Measurements from ENCODE around the gene TMEM175.
A peak's percentile ranks its signal among the peaks of the same experiment; 100 is the strongest.

The TMEM175 gene

DNA sequence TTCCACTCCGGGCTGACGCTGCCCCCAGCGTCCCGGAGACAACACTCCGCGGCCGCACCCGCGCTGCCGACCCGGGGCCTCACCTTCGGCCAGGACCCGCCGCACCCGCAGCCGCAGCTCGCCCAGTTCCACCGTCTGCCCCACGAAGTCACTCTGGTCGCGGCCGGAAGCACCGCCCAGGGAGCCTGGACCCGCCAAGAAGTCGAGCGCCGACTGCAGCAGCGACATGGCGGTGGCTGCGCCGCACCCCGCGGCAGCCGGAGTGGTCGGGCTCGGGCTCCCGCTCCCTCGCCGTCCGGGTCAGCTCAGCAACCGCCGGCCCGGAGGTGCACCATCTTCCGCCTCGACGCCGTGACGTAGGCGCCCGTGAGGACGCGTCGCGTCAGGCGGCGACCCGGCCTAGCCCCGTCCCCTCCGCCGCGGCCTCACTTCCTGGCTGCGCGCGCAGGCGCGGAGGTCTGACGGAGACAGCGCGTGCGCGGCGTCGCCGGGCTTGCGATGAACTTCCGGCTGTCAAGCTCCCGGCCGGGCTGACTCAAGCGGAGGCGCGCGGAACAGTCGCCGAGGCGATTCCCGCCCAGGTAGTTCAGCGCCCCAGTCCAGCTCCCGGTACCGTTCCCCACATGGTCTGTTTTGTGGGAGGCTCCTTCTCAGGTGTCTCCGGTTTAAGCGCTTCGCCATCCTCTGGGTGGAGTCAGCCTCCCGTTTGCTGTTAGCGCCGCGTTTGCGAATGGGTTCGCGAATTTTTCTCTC is at the start of gene TMEM175, which contains the start of gene GAK:
TMEM175 (plus strand) TSS at position 501 of the 753 bp plus-strand sequence. CDS start 15,280 bp downstream, outside the sequence.
GAK (minus strand) TSS at position 357 of the 753 bp plus-strand sequence; CDS start at position 228, 129 bp downstream.
- peak; percentile 96 for DNase-seq (ENCODE audit: low read depth)

- no peak for DNase-seq (ENCODE audit: low read depth)
These were observed 49.6 kb upstream of the TMEM175 start for GRCh38 chr4:882646-883045.

DNA sequence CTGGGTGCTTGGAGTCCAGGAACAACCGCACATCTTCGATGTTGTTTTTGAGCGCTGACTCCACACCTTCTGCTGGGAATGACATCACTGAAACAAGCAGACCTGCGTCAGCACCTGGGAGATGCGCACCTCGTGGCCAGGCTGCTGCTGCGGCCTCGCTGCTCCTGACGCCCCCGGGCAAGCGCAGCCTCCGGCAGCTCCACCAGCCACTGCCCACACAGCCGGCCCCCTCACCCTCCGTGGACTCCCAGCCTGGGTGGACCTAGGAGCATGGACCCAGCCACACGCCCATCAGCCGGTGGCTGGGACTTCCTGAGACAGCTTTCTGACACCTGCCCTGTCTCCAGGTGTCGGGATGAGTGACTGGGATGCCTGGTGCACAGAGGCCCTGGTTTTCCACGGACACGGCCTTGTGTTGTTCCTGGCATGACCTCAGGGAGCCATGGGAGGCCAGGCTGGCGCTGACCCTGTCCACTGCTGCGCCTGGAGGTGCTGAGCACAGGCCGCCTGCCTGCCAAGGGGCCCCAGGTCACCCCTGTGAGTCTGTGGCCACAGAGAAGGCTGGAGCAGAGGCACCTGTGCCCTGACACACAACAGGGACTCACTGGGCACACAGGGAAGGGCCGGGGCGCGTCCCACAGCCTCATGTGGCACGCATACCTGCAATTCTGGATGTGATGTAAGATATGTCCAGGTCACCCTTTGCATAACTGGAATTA is 48.7 kb upstream of the TMEM175 start:
- DNase-seq (ENCODE audit: low read depth): no peak

GRCh38 chr4:884259-884658 is 48.0 kb upstream of the TMEM175 start:
- DNase-seq (ENCODE audit: low read depth): no peak

- no peak for DNase-seq (ENCODE audit: low read depth)
These were observed 47.4 kb upstream of the TMEM175 start for GRCh38 chr4:884896-885295.

DNA sequence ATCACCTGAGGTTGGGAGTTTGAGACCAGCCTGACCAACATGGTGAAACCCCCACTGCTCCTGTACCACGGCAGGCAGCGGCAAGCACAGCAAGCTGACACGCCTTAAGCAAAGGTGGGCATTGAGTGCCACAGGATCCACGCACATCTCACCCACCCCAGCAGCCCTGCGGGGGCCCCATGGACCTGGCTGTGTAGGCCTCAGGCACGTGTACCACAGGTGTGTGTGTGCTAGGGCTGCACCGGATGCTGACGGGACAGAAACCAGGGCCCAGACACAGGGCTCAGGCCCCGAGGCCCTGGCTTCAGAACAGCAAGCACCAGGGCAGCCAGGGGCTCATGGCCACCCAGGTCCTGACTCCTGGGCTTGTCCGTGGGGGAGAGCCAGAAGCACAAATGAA is 46.9 kb upstream of the TMEM175 start:
- no peak for DNase-seq (ENCODE audit: low read depth)

DNA sequence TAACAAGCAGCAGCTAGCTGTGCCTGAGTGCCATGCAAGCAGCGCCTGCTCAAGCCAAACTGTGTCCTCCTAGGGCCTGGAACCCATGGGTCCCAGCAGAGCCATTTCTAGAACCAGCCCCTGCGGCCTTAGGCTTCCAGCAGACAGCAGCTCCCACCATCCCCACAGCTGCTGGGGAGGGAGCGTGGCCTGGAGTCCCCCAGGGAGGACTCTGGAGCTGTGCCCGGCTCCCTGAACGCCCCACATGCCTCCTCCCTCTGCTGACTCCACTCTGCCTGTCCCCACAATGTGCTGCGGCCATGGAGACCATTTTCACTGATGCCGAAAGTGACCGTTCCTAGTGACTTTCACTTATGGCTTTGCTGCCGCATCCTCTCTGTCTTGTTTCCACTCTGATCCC is 46.0 kb upstream of the TMEM175 start:
- no peak for DNase-seq (ENCODE audit: low read depth)

DNA sequence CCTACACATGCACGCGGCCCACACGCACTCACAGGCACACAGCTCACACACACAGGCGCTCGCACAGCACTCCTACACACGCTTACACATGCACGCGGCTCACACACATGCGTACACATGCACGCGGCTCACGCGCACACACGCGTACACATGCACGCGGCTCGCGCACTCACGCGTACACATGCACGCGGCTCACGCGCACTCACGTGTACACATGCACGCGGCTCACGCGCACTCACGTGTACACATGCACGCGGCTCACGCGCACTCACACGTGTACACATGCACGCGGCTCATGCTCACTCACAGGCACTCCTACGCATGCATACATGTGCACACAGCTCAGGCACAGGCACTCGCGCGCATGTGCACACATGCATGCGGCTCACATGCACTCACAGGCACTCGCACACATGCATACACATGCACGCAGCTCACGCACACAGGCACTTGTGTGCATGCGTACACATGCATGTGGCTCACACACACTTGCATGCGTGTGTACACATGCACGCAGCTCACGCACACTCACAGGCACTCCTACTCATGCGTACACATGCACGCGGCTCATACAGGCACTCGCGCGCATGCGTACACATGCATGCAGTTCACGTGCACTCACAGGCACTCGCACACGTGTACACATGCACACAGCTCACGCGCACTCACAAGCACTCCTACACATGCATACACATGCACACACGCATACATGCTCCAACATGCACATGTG is 45.1 kb upstream of the TMEM175 start:
- DNase-seq (ENCODE audit: low read depth): no peak

GRCh38 chr4:888029-888428 is 44.2 kb upstream of the TMEM175 start:
- DNase-seq (ENCODE audit: low read depth): no peak

- no peak for DNase-seq (ENCODE audit: low read depth)
These were observed 42.7 kb upstream of the TMEM175 start for GRCh38 chr4:889516-889915.

GRCh38 chr4:890036-890695 is 42.1 kb upstream of the TMEM175 start:
- no peak for DNase-seq (ENCODE audit: low read depth)

- DNase-seq (ENCODE audit: low read depth): no peak
These were observed 40.5 kb upstream of the TMEM175 start for GRCh38 chr4:891747-892146.

- no peak for DNase-seq (ENCODE audit: low read depth)
These were observed 39.5 kb upstream of the TMEM175 start for GRCh38 chr4:892780-893179.

GRCh38 chr4:893276-893994 is 38.8 kb upstream of the TMEM175 start:
- DNase-seq (ENCODE audit: low read depth): no peak

- no peak for DNase-seq (ENCODE audit: low read depth)
These were observed 38.1 kb upstream of the TMEM175 start for GRCh38 chr4:893995-894705.

DNA sequence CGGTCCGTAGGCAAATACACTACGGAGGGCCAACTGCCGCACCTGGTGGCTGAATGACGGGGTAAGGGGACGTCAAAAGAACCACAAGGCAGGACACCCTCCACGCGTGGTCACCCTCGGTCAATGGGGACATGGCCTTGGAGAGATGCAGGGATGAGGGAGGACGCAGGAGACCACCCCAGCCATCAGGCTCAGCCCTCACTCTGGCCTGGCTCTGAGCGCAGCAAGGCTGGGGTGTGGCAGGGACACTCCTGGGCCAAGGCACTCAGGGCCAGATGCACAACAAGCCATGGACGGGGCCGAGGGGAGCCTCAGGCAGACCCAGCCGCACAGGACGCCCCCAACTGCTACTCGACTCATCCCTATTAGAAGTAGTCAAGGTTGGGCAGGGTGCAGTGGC is 36.7 kb upstream of the TMEM175 start:
- no peak for DNase-seq (ENCODE audit: low read depth)

DNA sequence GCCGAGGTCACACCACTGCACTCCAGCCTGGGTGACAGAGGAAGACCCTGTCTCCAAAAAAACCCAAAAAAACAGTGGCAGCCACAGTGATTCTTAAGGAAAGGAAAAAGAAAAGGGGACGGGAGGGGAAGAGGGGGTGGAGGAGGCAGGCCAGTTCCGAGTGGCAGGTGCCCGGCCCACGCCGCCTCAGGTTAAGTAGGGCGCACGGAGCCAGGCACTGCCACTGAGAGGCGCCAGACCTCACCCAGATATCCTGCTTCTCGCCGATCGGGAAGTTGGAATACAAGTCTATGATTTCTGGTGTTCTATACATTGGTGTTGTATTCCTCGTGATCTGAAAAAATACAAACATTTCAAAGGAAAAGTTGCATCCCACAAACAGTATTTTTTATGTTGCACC is 36.0 kb upstream of the TMEM175 start:
- DNase-seq (ENCODE audit: low read depth): no peak

DNA sequence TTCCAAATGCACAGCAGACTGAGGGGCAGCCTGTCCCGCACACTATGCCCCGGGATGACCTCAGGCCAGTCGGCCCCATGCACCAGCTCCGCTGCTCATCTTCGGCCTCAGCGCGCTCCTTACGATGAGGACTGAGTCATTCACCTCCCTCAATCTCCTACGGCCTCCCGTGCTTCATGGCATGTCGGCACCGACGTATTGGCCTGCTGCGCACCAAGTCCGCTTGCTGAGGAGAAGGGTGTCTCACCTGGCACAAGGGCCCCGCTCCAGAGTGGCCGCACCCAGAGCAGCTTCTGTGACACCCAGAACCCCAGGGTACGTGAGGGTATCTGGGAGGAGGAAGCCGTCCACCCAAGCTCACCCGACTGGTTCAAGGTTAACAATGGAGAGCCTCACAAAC is 35.6 kb upstream of the TMEM175 start:
- no peak for DNase-seq (ENCODE audit: low read depth)

GRCh38 chr4:898123-898522 is 34.1 kb upstream of the TMEM175 start:
- DNase-seq (ENCODE audit: low read depth): no peak

GRCh38 chr4:898869-899555 is 33.2 kb upstream of the TMEM175 start:
- DNase-seq (ENCODE audit: low read depth): no peak
